PC-3 (cell line): ENCODE data around the gene PARK7. TPM values are rescaled to one million over a fixed set of nuclear protein-coding genes. Genes with fewer than 3 reads are reported as not detected.
A peak's percentile ranks its signal among the peaks of the same experiment; 100 is the strongest.

ENCODE experiments used
- ATAC-seq: fragments of 200-7000 bp; cut with Tn5 transposase; 2 replicates; pipeline ENCODE4 v1.9.1; 2020; ENCODE audit warnings: mild to moderate bottlenecking, moderate library complexity
- Bru-seq: library from RNA; stranded (reverse); fragments of 400-500 nt; gene quantifications from one replicate; lab custom pipeline; 2021; lab: Mats Ljungman, UMichigan
- BruChase-seq, 2 experiments: library from RNA; stranded (reverse); fragments of 400-500 nt; gene quantifications; one replicate each; lab custom pipeline; 2021; lab: Mats Ljungman, UMichigan
- BruUV-seq: library from RNA; stranded (reverse); fragments of 400-500 nt; replicated peaks from 2 replicates; lab custom pipeline; 2021; lab: Mats Ljungman, UMichigan
- CTCF ChIA-PET: fragments of 300-600 bp; sonication (Branson Sonifier 250); formaldehyde crosslinking; loops from one replicate; lab custom pipeline; 2022; ENCODE audit warnings: antibody characterized with exemption; lab: Charles Lee
- POLR2A ChIA-PET: fragments of 300-600 bp; sonication (Branson Sonifier 250); formaldehyde crosslinking; loops from one replicate; lab custom pipeline; 2022; ENCODE audit warnings: antibody characterized with exemption; ENCODE audit not compliant: unreplicated experiment; lab: Charles Lee
- DNase-seq: peaks from one replicate; pipeline ENCODE4 v3.0.0-alpha.2; 2015
- H2AFZ ChIP-seq: fragments of 300-600 bp; sonication (generic); 2 replicates; pipeline ENCODE4 v1.6.0; 2016; ENCODE audit warnings: antibody characterized with exemption, low read length
- H3F3A ChIP-seq: fragments of 300-600 bp; sonication (generic); one replicate; pipeline ENCODE4 v1.6.0; 2017; ENCODE audit warnings: antibody characterized with exemption, low read length, control low read depth, mild to moderate bottlenecking; ENCODE audit not compliant: unreplicated experiment
- H3K27ac ChIP-seq: fragments of 300-600 bp; sonication (generic); 2 replicates; pipeline ENCODE4 v1.5.1; 2016; ENCODE audit warnings: mild to moderate bottlenecking, low read length
- H3K27me3 ChIP-seq: fragments of 300-600 bp; sonication (generic); 2 replicates; pipeline ENCODE4 v1.6.1; 2016; ENCODE audit warnings: low read length, mixed read lengths
- H3K36me3 ChIP-seq: fragments of 300-600 bp; sonication (generic); 2 replicates; pipeline ENCODE4 v1.6.1; 2016; ENCODE audit warnings: low read depth, mixed run types, low read length, mixed read lengths
- H3K4me1 ChIP-seq: fragments of 300-600 bp; sonication (generic); 2 replicates; pipeline ENCODE4 v1.5.1; 2016; ENCODE audit warnings: low read length; ENCODE audit not compliant: insufficient read depth
- H3K4me2 ChIP-seq: fragments of 300-600 bp; sonication (generic); 2 replicates; pipeline ENCODE4 v1.6.0; 2016; ENCODE audit warnings: low read length
- H3K4me3 ChIP-seq: fragments of 300-600 bp; sonication (generic); 2 replicates; pipeline ENCODE4 v1.5.1; 2016; ENCODE audit warnings: mild to moderate bottlenecking, low read length, mixed read lengths
- H3K79me2 ChIP-seq: fragments of 300-600 bp; sonication (generic); 2 replicates; pipeline ENCODE4 v1.6.1; 2017; ENCODE audit warnings: low read length, mixed read lengths
- H3K9ac ChIP-seq: fragments of 300-600 bp; sonication (generic); 2 replicates; pipeline ENCODE4 v1.6.0; 2016; ENCODE audit warnings: mild to moderate bottlenecking, low read length
- H3K9me2 ChIP-seq: fragments of 300-600 bp; sonication (generic); replicated peaks from 2 replicates; pipeline ENCODE4 v1.6.1; 2016; ENCODE audit warnings: mixed run types, low read length, mixed read lengths
- H3K9me3 ChIP-seq: fragments of 300-600 bp; sonication (generic); 2 replicates; pipeline ENCODE4 v1.6.1; 2016; ENCODE audit warnings: low read length, mixed read lengths
- H4K20me1 ChIP-seq: fragments of 300-600 bp; sonication (generic); 2 replicates; pipeline ENCODE4 v1.6.1; 2016; ENCODE audit warnings: low read length, mixed read lengths
- EZH2 ChIP-seq: fragments of 300-600 bp; sonication (generic); IDR thresholded peaks from one replicate; pipeline ENCODE4 v1.6.1; 2017; ENCODE audit warnings: antibody characterized with exemption, mild to moderate bottlenecking, low read length; ENCODE audit not compliant: unreplicated experiment
- EZH2phosphoT487 ChIP-seq: fragments of 300-600 bp; sonication (generic); IDR thresholded peaks from 2 replicates; pipeline ENCODE4 v1.6.1; 2018; ENCODE audit warnings: mild to moderate bottlenecking, antibody characterized with exemption, low read length, borderline replicate concordance
- intact Hi-C: fragments of 100-400 bp; cut with micrococcal nuclease; formaldehyde crosslinking; loops from 2 replicates; pipeline ENCODE4 v1.9.0; 2023
- long read RNA-seq: library from polyadenylated mRNA; unstranded; transcript quantifications from one replicate; pipeline ENCODE4 v2.0.0, GENCODE V29; 2021; ENCODE audit not compliant: unreplicated experiment
- total RNA-seq: library from RNA; depleted of rRNA; stranded (reverse); fragments of >200 nt; gene quantifications from 2 replicates; pipeline ENCODE4 v1.2.3, GENCODE V29; 2014; rRNA removed
- TF ChIP-seq, protein P1 (sequence below): fragments of 300-600 bp; sonication (generic); conservative IDR thresholded peaks from 2 replicates; pipeline ENCODE4 v1.5.1; 2017; ENCODE audit warnings: antibody characterized with exemption, low read depth, mild to moderate bottlenecking, low read length

The PARK7 gene
- total RNA-seq = 316 and 333 TPM in 2 replicates
- Bru-seq, nascent RNA = percentile 87 among the genes with signal in this experiment
- percentile 84 among the genes with signal in this experiment for BruChase-seq, experiment 1, labeled RNA remaining after a 6-hour chase
- BruChase-seq, experiment 2, labeled RNA remaining after a 2-hour chase = percentile 80 among the genes with signal in this experiment
- long read RNA-seq, transcript PARK7-201 (7 exons, 949 nt) = minor isoform, 92 of 396 reads
- long read RNA-seq, transcript PARK7-209 (7 exons, 1,088 nt) = major isoform, 192 of 396 reads
- long read RNA-seq, partial matches to known transcripts = 103 of 396 reads
- long read RNA-seq, other reads (novel, unspliced or antisense) = 7 of 396 reads

DNA sequence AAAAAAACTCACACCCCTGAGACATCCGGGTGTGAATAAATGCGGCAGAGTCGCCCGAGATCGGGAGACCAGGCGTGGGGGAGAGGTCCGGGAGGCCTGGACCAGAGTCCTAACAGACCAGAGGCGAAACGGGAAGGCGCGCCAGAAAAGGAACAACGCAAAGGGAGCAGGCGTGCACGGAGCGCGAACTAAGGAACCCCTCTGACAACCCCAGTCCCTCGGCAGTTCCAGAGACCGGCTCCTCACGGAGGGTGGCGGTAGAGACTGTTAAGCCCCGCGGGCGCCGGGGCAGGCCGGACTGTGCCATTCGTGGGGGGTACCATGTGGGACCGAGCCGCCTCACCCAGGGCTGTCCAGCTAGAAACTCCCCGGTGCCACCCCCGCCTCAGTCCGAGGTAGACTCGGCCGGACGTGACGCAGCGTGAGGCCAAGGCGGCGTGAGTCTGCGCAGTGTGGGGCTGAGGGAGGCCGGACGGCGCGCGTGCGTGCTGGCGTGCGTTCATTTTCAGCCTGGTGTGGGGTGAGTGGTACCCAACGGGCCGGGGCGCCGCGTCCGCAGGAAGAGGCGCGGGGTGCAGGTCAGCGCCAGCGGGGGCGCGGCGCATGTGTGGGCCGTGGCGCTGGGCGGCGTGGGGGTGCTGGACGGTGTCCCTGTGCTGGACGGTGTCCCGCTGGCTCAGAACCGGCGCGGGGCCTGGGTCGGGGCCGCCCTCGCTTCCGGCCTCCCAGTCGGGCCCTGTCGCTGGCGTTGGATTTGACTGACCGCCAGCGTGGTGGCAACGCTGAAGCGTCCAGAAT, at the start of gene PARK7:
Gene PARK7 (plus strand): TSS at position 496 of the 798 bp plus-strand sequence. CDS start 1,075 bp downstream, outside the sequence.
- Histone ChIP-seq H3K9me2 (no peaks in the 10 kb centered on the region), H3K9ac (peak within 1 kb of the TSS; percentile 97), H4K20me1 (no peaks in the 10 kb centered on the region), H3K4me3 (peak within 1 kb of the TSS; percentile 91), H3K27ac (peak within 1 kb of the TSS; percentile 67), H3F3A (no peaks in the 10 kb centered on the region), H3K9me3 (no peaks in the 10 kb centered on the region), H2AFZ (peak within 1 kb of the TSS; percentile 69), H3K4me2 (peak within 1 kb of the TSS; percentile 96), H3K4me1 (peaks cover 13% of the 10 kb centered on the region), H3K79me2 (peaks cover 59% of the 10 kb centered on the region), H3K36me3 (peaks cover 20% of the 10 kb centered on the region; the same call in 1 of the 2 replicates), H3K27me3 (no peaks in the 10 kb centered on the region)
- DNase-seq (peak; percentile 99), ATAC-seq (peak; percentile 96)
- ChIA-PET CTCF (no interaction called here), POLR2A (no interaction called here)
- no TSS peak for BruUV-seq
- intact Hi-C loops = loop anchor here (10.0 kb wide), 1 partner anchor 297 kb away; no protein-coding TSS in a partner anchor
- TF ChIP-seq, protein P1, sequence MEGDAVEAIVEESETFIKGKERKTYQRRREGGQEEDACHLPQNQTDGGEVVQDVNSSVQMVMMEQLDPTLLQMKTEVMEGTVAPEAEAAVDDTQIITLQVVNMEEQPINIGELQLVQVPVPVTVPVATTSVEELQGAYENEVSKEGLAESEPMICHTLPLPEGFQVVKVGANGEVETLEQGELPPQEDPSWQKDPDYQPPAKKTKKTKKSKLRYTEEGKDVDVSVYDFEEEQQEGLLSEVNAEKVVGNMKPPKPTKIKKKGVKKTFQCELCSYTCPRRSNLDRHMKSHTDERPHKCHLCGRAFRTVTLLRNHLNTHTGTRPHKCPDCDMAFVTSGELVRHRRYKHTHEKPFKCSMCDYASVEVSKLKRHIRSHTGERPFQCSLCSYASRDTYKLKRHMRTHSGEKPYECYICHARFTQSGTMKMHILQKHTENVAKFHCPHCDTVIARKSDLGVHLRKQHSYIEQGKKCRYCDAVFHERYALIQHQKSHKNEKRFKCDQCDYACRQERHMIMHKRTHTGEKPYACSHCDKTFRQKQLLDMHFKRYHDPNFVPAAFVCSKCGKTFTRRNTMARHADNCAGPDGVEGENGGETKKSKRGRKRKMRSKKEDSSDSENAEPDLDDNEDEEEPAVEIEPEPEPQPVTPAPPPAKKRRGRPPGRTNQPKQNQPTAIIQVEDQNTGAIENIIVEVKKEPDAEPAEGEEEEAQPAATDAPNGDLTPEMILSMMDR = peak; percentile 46
- TF ChIP-seq EZH2 = no peak

DNA sequence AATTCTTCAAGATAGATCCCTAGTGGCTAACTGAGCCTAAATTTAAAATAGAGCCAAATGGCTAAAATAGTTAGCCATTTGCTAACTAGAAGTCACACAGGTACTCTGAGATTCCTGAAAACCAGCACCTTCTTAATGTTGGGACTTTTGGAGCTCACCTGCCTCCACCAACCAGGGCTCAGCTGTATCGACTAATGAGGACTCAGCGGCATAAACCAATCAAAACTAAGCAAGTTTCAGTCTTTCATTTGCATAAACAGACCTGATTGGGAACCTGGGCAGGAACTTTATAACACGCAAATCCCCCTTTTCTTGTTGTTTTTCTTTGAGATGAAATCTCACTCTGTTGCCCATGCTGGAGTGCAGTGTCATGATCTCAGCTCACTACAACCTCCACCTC, 49.4 kb upstream of the PARK7 start:
- Histone ChIP-seq H3K4me1 (no peaks in the 10 kb centered on the region), H3K9ac (no peak overlapping the region), H3K9me3 (no peaks in the 10 kb centered on the region), H3K4me3 (no peak overlapping the region), H3K79me2 (no peaks in the 10 kb centered on the region), H3F3A (no peaks in the 10 kb centered on the region), H3K27me3 (no peaks in the 10 kb centered on the region), H3K4me2 (no peak overlapping the region), H3K9me2 (no peaks in the 10 kb centered on the region), H3K36me3 (no peaks in the 10 kb centered on the region), H4K20me1 (no peaks in the 10 kb centered on the region), H3K27ac (no peak overlapping the region), H2AFZ (no peak overlapping the region)
- ATAC-seq (no peak), DNase-seq (no peak)
- POLR2A ChIA-PET = no interaction called here
- intact Hi-C loops = no loop called here
- BruUV-seq = no TSS peak
- CTCF ChIA-PET = no interaction called here
- TF ChIP-seq, protein P1 = no peak
- no peak for TF ChIP-seq EZH2
- no peak for TF ChIP-seq EZH2phosphoT487
